ENCODE results near the gene LMAN2L. TPM values are rescaled to one million over a fixed set of nuclear protein-coding genes. Genes with fewer than 3 reads are reported as not detected.

Gene LMAN2L
- total RNA-seq, 2 experiments from 2014 or later = 1.1 to 1.8 TPM

GRCh38 chr2:96692094-96692971 lies 47.5 kb downstream of the LMAN2L start:
- Mint-ChIP-seq H3K27me3 (no peaks in the 10 kb centered on the region), H3K4me1 (ENCODE audit: low read depth) (no peaks in the 10 kb centered on the region), H3K9me3 (no peaks in the 10 kb centered on the region), H3K36me3 (ENCODE audit: low read depth) (no peaks in the 10 kb centered on the region), H3K27ac (no peak overlapping the region), H3K4me3 (no peak overlapping the region)
- CTCF ChIA-PET = no interaction called here
- intact Hi-C loops (cut with DNase I, micrococcal nuclease) = no loop called here
- no peaks in the 10 kb centered on the region for H3K9me3 ChIP-seq (ENCODE audit: control insufficient read depth in 1 of 2, insufficient read depth in 1 of 2, low read length in 2 of 2)
- peak in 1 of 14 experiments; percentile 19 for DNase-seq
- H3K27ac ChIP-seq (ENCODE audit: low read depth in 1 of 2, low read length in 2 of 2) = no peak overlapping the region
- POLR2A ChIA-PET = no interaction called here
- no peaks in the 10 kb centered on the region for H3K36me3 ChIP-seq (ENCODE audit: insufficient read depth, low read length)
- ATAC-seq (ENCODE audit: poor library complexity) = no peak
- no peaks in the 10 kb centered on the region for H3K4me1 ChIP-seq (ENCODE audit: insufficient read depth, low read length)
- TF ChIP-seq, protein P1, sequence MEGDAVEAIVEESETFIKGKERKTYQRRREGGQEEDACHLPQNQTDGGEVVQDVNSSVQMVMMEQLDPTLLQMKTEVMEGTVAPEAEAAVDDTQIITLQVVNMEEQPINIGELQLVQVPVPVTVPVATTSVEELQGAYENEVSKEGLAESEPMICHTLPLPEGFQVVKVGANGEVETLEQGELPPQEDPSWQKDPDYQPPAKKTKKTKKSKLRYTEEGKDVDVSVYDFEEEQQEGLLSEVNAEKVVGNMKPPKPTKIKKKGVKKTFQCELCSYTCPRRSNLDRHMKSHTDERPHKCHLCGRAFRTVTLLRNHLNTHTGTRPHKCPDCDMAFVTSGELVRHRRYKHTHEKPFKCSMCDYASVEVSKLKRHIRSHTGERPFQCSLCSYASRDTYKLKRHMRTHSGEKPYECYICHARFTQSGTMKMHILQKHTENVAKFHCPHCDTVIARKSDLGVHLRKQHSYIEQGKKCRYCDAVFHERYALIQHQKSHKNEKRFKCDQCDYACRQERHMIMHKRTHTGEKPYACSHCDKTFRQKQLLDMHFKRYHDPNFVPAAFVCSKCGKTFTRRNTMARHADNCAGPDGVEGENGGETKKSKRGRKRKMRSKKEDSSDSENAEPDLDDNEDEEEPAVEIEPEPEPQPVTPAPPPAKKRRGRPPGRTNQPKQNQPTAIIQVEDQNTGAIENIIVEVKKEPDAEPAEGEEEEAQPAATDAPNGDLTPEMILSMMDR (IDR thresholded peaks at IDR 0.05) = no peak
- no peaks in the 10 kb centered on the region for H3K27me3 ChIP-seq (ENCODE audit: control insufficient read depth in 1 of 2, insufficient read depth in 2 of 2, low read length in 2 of 2)
- no peak overlapping the region for H3K4me3 ChIP-seq (ENCODE audit: low read length)

- ChIA-PET CTCF (no interaction called here), POLR2A (no interaction called here)
- TF ChIP-seq, protein P1 (IDR thresholded peaks at IDR 0.05) = no peak
- Mint-ChIP-seq H3K27ac (no peak overlapping the region), H3K9me3 (no peaks in the 10 kb centered on the region), H3K27me3 (no peaks in the 10 kb centered on the region), H3K4me1 (ENCODE audit: low read depth) (no peaks in the 10 kb centered on the region), H3K4me3 (no peak overlapping the region), H3K36me3 (ENCODE audit: low read depth) (no peaks in the 10 kb centered on the region)
- Histone ChIP-seq H3K4me1 (ENCODE audit: insufficient read depth, low read length) (no peaks in the 10 kb centered on the region), H3K27me3 (ENCODE audit: control insufficient read depth in 1 of 2, insufficient read depth in 2 of 2, low read length in 2 of 2) (no peaks in the 10 kb centered on the region), H3K4me3 (ENCODE audit: low read length) (no peak overlapping the region), H3K27ac (ENCODE audit: low read depth in 1 of 2, low read length in 2 of 2) (no peak overlapping the region), H3K36me3 (ENCODE audit: insufficient read depth, low read length) (no peaks in the 10 kb centered on the region), H3K9me3 (ENCODE audit: control insufficient read depth in 1 of 2, insufficient read depth in 1 of 2, low read length in 2 of 2) (no peaks in the 10 kb centered on the region)
- intact Hi-C loops (cut with DNase I, micrococcal nuclease) = no loop called here
- DNase-seq = no peak
- ATAC-seq (ENCODE audit: poor library complexity) = no peak
Observed at GRCh38 chr2:96691022-96691612, 48.7 kb downstream of the LMAN2L start.

GRCh38 chr2:96690306-96691021 lies 49.4 kb downstream of the LMAN2L start:
- no peak overlapping the region for H3K4me3 ChIP-seq (ENCODE audit: low read length)
- H3K36me3 Mint-ChIP-seq (ENCODE audit: low read depth) = no peaks in the 10 kb centered on the region
- no peaks in the 10 kb centered on the region for H3K9me3 Mint-ChIP-seq
- ChIA-PET CTCF (no interaction called here), POLR2A (no interaction called here)
- H3K27ac ChIP-seq (ENCODE audit: low read depth in 1 of 2, low read length in 2 of 2) = no peak overlapping the region
- H3K9me3 ChIP-seq (ENCODE audit: control insufficient read depth in 1 of 2, insufficient read depth in 1 of 2, low read length in 2 of 2) = no peaks in the 10 kb centered on the region
- H3K4me1 Mint-ChIP-seq (ENCODE audit: low read depth) = no peaks in the 10 kb centered on the region
- no peaks in the 10 kb centered on the region for H3K36me3 ChIP-seq (ENCODE audit: insufficient read depth, low read length)
- H3K4me3 Mint-ChIP-seq = no peak overlapping the region
- intact Hi-C loops (cut with DNase I, micrococcal nuclease) = no loop called here
- no peak for ATAC-seq (ENCODE audit: poor library complexity)
- TF ChIP-seq, protein P1 (IDR thresholded peaks at IDR 0.05) = no peak
- no peaks in the 10 kb centered on the region for H3K27me3 Mint-ChIP-seq
- no peak for DNase-seq
- no peaks in the 10 kb centered on the region for H3K4me1 ChIP-seq (ENCODE audit: insufficient read depth, low read length)
- no peak overlapping the region for H3K27ac Mint-ChIP-seq
- no peaks in the 10 kb centered on the region for H3K27me3 ChIP-seq (ENCODE audit: control insufficient read depth in 1 of 2, insufficient read depth in 2 of 2, low read length in 2 of 2)
